ENCODE data around the gene SPINK13.

The SPINK13 gene

GRCh38 chr5:148268566-148268965 is at the start of gene SPINK13:
SPINK13 (plus strand) TSS chr5:148268794; CDS start chr5:148270073, 1,279 bp downstream.
- H3K27ac ChIP-seq (ENCODE audit: low read length): no peak within 1 kb of the TSS
- no peak within 1 kb of the TSS for H3K4me3 ChIP-seq (ENCODE audit: low read length)
- no peak within 1 kb of the TSS for H2AFZ ChIP-seq (ENCODE audit: low read depth, low read length)
- H4K20me1 ChIP-seq (ENCODE audit: insufficient read depth, low read length): no peaks in the 10 kb centered on the region
- H3K9ac ChIP-seq (ENCODE audit: low read length): no peak within 1 kb of the TSS
- no peaks in the 10 kb centered on the region for H3K27me3 ChIP-seq (ENCODE audit: low read depth, low read length)
- H3K9me3 ChIP-seq (ENCODE audit: insufficient read depth, low read length): no peaks in the 10 kb centered on the region
- no peaks in the 10 kb centered on the region for H3K79me2 ChIP-seq (ENCODE audit: low read length)
- no peak for TF ChIP-seq EZH2phosphoT487 (IDR thresholded peaks at IDR 0.05; ENCODE audit: low read depth)
- TF ChIP-seq CTCF (IDR thresholded peaks at IDR 0.05; ENCODE audit: low read depth, low read length): no peak
- H3K36me3 ChIP-seq (replicated peaks; ENCODE audit: low read depth, low read length): no peaks in the 10 kb centered on the region
- no peak within 1 kb of the TSS for H3K4me2 ChIP-seq (ENCODE audit: low read length)
- H3K4me1 ChIP-seq (ENCODE audit: low read length): no peaks in the 10 kb centered on the region

GRCh38 chr5:148221508-148221907 is 47.1 kb upstream of the SPINK13 start:
- H3K4me1 ChIP-seq (ENCODE audit: low read length): no peaks in the 10 kb centered on the region
- no peaks in the 10 kb centered on the region for H4K20me1 ChIP-seq (ENCODE audit: insufficient read depth, low read length)
- H2AFZ ChIP-seq (ENCODE audit: low read depth, low read length): no peak overlapping the region
- H3K9me3 ChIP-seq (ENCODE audit: insufficient read depth, low read length): no peaks in the 10 kb centered on the region
- no peak overlapping the region for H3K4me3 ChIP-seq (ENCODE audit: low read length)
- no peaks in the 10 kb centered on the region for H3K27me3 ChIP-seq (ENCODE audit: low read depth, low read length)
- no peak overlapping the region for H3K9ac ChIP-seq (ENCODE audit: low read length)
- no peak overlapping the region for H3K4me2 ChIP-seq (ENCODE audit: low read length)
- TF ChIP-seq EZH2phosphoT487 (IDR thresholded peaks at IDR 0.05; ENCODE audit: low read depth): no peak
- no peak for TF ChIP-seq CTCF (IDR thresholded peaks at IDR 0.05; ENCODE audit: low read depth, low read length)
- H3K27ac ChIP-seq (ENCODE audit: low read length): no peak overlapping the region
- no peaks in the 10 kb centered on the region for H3K36me3 ChIP-seq (replicated peaks; ENCODE audit: low read depth, low read length)
- no peaks in the 10 kb centered on the region for H3K79me2 ChIP-seq (ENCODE audit: low read length)

GRCh38 chr5:148224117-148224742 is 44.4 kb upstream of the SPINK13 start:
- no peaks in the 10 kb centered on the region for H3K36me3 ChIP-seq (replicated peaks; ENCODE audit: low read depth, low read length)
- no peaks in the 10 kb centered on the region for H3K27me3 ChIP-seq (ENCODE audit: low read depth, low read length)
- no peaks in the 10 kb centered on the region for H3K79me2 ChIP-seq (ENCODE audit: low read length)
- H3K9me3 ChIP-seq (ENCODE audit: insufficient read depth, low read length): no peaks in the 10 kb centered on the region
- H3K9ac ChIP-seq (ENCODE audit: low read length): no peak overlapping the region
- TF ChIP-seq EZH2phosphoT487 (IDR thresholded peaks at IDR 0.05; ENCODE audit: low read depth) (no peak), CTCF (IDR thresholded peaks at IDR 0.05; ENCODE audit: low read depth, low read length) (no peak)
- no peak overlapping the region for H3K4me3 ChIP-seq (ENCODE audit: low read length)
- H3K4me1 ChIP-seq (ENCODE audit: low read length): no peaks in the 10 kb centered on the region
- H4K20me1 ChIP-seq (ENCODE audit: insufficient read depth, low read length): no peaks in the 10 kb centered on the region
- H3K27ac ChIP-seq (ENCODE audit: low read length): no peak overlapping the region
- H3K4me2 ChIP-seq (ENCODE audit: low read length): no peak overlapping the region
- no peak overlapping the region for H2AFZ ChIP-seq (ENCODE audit: low read depth, low read length)

- Histone ChIP-seq H3K4me2 (ENCODE audit: low read length) (no peak overlapping the region), H3K79me2 (ENCODE audit: low read length) (no peaks in the 10 kb centered on the region), H3K36me3 (replicated peaks; ENCODE audit: low read depth, low read length) (no peaks in the 10 kb centered on the region), H3K9me3 (ENCODE audit: insufficient read depth, low read length) (no peaks in the 10 kb centered on the region), H4K20me1 (ENCODE audit: insufficient read depth, low read length) (no peaks in the 10 kb centered on the region), H3K4me3 (ENCODE audit: low read length) (no peak overlapping the region), H3K27me3 (ENCODE audit: low read depth, low read length) (no peaks in the 10 kb centered on the region), H3K9ac (ENCODE audit: low read length) (no peak overlapping the region), H3K4me1 (ENCODE audit: low read length) (no peaks in the 10 kb centered on the region), H2AFZ (ENCODE audit: low read depth, low read length) (no peak overlapping the region), H3K27ac (ENCODE audit: low read length) (no peak overlapping the region)
- TF ChIP-seq CTCF (IDR thresholded peaks at IDR 0.05; ENCODE audit: low read depth, low read length) (no peak), EZH2phosphoT487 (IDR thresholded peaks at IDR 0.05; ENCODE audit: low read depth) (no peak)
These were observed 40.1 kb upstream of the SPINK13 start for GRCh38 chr5:148228392-148228984.

Measured in OCI-LY3 (cell line).